ENCODE measurements around the gene FOXB2.

FOXB2 gene

DNA sequence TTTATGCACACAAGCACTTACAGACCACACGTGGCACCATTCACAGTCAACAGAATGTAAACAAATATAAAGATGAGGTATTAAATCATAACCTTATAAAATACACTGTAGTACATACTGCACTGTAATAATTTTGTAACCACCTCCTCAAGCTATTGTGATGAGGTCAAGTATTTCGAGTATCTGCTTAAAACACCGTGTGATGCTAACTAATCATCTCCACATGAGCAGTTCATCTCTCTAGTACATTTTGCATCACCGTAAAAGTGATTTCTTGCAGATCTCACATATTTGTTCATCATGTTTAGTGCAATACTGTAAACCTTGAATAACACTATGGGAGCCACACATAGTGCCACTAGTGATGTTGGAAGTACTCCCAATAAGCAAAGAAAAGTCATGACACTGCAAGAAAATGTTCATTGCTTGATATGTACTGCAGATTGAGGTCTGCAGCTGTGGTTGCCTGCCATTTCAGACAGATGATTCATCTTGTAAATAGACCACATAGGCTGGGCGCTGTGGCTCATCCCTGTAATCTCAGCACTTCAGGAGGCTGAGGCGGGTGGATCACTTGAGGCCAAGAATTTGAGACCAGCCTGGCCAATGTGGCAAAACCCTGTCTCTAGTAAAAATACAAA is 44.3 kb downstream of the FOXB2 start:
- no peak for DNase-seq (ENCODE audit: low read depth in 2 of 3, low spot score in 2 of 3)

DNA sequence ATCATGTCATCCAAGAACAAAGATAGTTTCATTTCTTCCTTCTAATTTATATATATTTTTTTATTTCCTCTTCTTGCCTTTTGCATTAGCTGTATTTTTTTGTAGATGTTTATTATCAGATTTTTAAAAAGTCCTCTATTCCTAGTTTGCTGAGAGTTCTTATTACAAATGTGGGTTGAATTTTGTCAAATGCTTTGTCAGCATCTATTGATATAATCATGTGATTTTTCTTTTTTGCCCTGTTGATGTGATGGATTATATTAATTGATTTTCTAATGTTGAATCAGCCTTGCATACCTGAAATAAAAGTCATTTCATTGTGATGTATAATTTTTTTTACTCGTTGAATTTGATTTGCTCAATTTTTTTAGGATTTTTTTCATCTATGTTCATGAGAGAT is 46.9 kb downstream of the FOXB2 start:
- DNase-seq (ENCODE audit: low read depth in 2 of 3, low spot score in 2 of 3), result no peak

All from activated CD8-positive, alpha-beta memory T cell treated with anti-CD3 and anti-CD28 coated beads for 48 hours (primary cell).